Measurements from ENCODE around the gene FARP1.

DNA sequence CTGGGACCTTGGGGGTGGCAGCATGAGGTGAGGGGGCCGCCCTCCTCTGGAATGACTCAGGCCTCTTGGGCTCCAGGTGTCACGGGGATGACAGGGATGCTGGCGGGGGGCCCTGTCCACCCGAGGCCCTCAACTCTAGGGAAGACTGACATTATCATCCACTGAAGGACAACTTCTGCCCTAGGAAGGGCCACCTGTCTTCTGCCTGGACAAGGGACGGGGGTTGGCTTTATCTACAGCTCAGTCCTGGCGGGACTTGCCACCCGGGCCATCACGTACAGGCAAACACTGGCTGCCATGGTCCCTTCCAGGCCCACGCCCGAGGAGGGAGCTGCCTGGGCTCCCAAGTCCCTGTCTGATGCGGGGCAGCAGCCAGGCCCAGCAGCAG is 303.3 kb downstream of the FARP1 start:
- TF ChIP-seq, protein P1, sequence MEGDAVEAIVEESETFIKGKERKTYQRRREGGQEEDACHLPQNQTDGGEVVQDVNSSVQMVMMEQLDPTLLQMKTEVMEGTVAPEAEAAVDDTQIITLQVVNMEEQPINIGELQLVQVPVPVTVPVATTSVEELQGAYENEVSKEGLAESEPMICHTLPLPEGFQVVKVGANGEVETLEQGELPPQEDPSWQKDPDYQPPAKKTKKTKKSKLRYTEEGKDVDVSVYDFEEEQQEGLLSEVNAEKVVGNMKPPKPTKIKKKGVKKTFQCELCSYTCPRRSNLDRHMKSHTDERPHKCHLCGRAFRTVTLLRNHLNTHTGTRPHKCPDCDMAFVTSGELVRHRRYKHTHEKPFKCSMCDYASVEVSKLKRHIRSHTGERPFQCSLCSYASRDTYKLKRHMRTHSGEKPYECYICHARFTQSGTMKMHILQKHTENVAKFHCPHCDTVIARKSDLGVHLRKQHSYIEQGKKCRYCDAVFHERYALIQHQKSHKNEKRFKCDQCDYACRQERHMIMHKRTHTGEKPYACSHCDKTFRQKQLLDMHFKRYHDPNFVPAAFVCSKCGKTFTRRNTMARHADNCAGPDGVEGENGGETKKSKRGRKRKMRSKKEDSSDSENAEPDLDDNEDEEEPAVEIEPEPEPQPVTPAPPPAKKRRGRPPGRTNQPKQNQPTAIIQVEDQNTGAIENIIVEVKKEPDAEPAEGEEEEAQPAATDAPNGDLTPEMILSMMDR (IDR thresholded peaks at IDR 0.05) = no peak
- TF ChIP-seq POLR2A (IDR thresholded peaks at IDR 0.05) (no peak), POLR2AphosphoS5 (IDR thresholded peaks at IDR 0.05; ENCODE audit: insufficient read depth in 1 of 2, low read depth in 1 of 2) (no peak)
